H1 (cell line): ENCODE results near the gene ALKBH3. TPM values are rescaled to one million over a fixed set of nuclear protein-coding genes. Genes with fewer than 3 reads are reported as not detected.

ENCODE experiments used
- CTCF ChIA-PET: fragments of 300-600 bp; sonication (Branson Sonifier 250); formaldehyde crosslinking; loops from one replicate; lab custom pipeline; 2021; ENCODE audit not compliant: partially characterized antibody; lab: Charles Lee
- POLR2A ChIA-PET: fragments of 300-600 bp; sonication (Branson Sonifier 250); formaldehyde crosslinking; loops from one replicate; lab custom pipeline; 2021; ENCODE audit warnings: inconsistent platforms; ENCODE audit not compliant: partially characterized antibody; lab: Charles Lee
- DNase-seq, 2 experiments: peaks; one replicate each; pipeline versions ENCODE4 v3.0.0 to v3.0.0-alpha.2; 2010 to 2022; ENCODE audit warnings: low spot score in 2 of 2, low read depth in 1 of 2, mixed read lengths in 1 of 2
- FAIRE-seq: peaks from 2 replicates; lab custom pipeline; 2011; peaks lifted over from hg19 to GRCh38; lab: Jason Lieb, UNC
- H2AFZ ChIP-seq: 2 replicates; pipeline ENCODE4 v1.8.1; 2012; ENCODE audit warnings: low read length, inconsistent platforms
- H2AK5ac ChIP-seq: 2 replicates; pipeline ENCODE4 v1.6.1; 2013; ENCODE audit warnings: low read depth, low read length
- H2BK120ac ChIP-seq: replicated peaks from 2 replicates; pipeline ENCODE3; 2013; ENCODE audit warnings: low read depth, low read length, inconsistent platforms
- H2BK12ac ChIP-seq: 2 replicates; pipeline ENCODE4 v1.6.1; 2013; ENCODE audit warnings: low read depth, low read length
- H2BK15ac ChIP-seq: 2 replicates; pipeline ENCODE4 v1.6.1; 2013; ENCODE audit warnings: low read length
- H2BK20ac ChIP-seq: 2 replicates; pipeline ENCODE4 v1.6.1; 2013; ENCODE audit warnings: low read length
- H2BK5ac ChIP-seq: 2 replicates; pipeline ENCODE4 v1.6.1; 2013; ENCODE audit warnings: low read depth, low read length
- H3K14ac ChIP-seq: 2 replicates; pipeline ENCODE4 v1.6.1; 2013; ENCODE audit warnings: inconsistent platforms; ENCODE audit not compliant: insufficient read length
- H3K18ac ChIP-seq: 2 replicates; pipeline ENCODE4 v1.6.1; 2013; ENCODE audit warnings: low read length; ENCODE audit errors: extremely low read depth
- H3K23ac ChIP-seq: 2 replicates; pipeline ENCODE4 v1.6.1; 2013; ENCODE audit warnings: inconsistent platforms; ENCODE audit not compliant: insufficient read length
- H3K23me2 ChIP-seq: 2 replicates; pipeline ENCODE4 v1.6.1; 2013; ENCODE audit warnings: low read depth, low read length
- H3K27ac ChIP-seq: 2 replicates; pipeline ENCODE4 v1.6.1; 2011; ENCODE audit warnings: low read depth, low read length, inconsistent platforms
- H3K27me3 ChIP-seq, 4 experiments: replicated peaks in 1 of 4; 1 replicate in 1 of 4; 2 replicates in 3 of 4; pipeline versions ENCODE4 v1.6.1 to v1.8.1; 2011 to 2013; ENCODE audit warnings: low read length in 3 of 4, mild to moderate bottlenecking in 3 of 4, inconsistent platforms in 2 of 4, mixed read lengths in 2 of 4, moderate library complexity in 1 of 4; ENCODE audit not compliant: control insufficient read depth in 3 of 4, insufficient read depth in 3 of 4; ENCODE audit errors: extremely low read depth in 1 of 4
- H3K36me3 ChIP-seq, 4 experiments: 2 replicates each; pipeline versions ENCODE4 v1.6.1 to v1.8.1; 2011 to 2013; ENCODE audit warnings: mild to moderate bottlenecking in 4 of 4, low read length in 3 of 4, moderate library complexity in 2 of 4, control low read depth in 1 of 4, inconsistent platforms in 1 of 4; ENCODE audit not compliant: insufficient read depth in 4 of 4, control insufficient read depth in 2 of 4
- H3K4ac ChIP-seq: replicated peaks from 2 replicates; pipeline ENCODE3; 2013; ENCODE audit warnings: low read length, low read depth, mixed read lengths, inconsistent platforms; ENCODE audit not compliant: insufficient read length
- H3K4me1 ChIP-seq, 4 experiments: replicated peaks in 1 of 4; 1 replicate in 1 of 4; 2 replicates in 3 of 4; pipeline versions ENCODE4 v1.6.1 to v1.8.1; 2011 to 2013; ENCODE audit warnings: low read length in 3 of 4, inconsistent platforms in 2 of 4, mixed read lengths in 1 of 4; ENCODE audit not compliant: insufficient read depth in 4 of 4, control insufficient read depth in 3 of 4
- H3K4me2 ChIP-seq, 2 experiments: 2 replicates each; pipeline versions ENCODE4 v1.6.1 to v1.8.1; 2011 to 2013; ENCODE audit warnings: low read depth in 2 of 2, low read length in 2 of 2, control low read depth in 1 of 2, inconsistent platforms in 1 of 2, mild to moderate bottlenecking in 1 of 2; ENCODE audit not compliant: insufficient read depth in 1 of 2
- H3K4me3 ChIP-seq, 4 experiments: fragments of 200-600, 300-600 bp in 1 of 4; sonication (generic), shearing (Covaris generic), sonication (Bioruptor Twin) in 1 of 4; 2 replicates each; pipeline versions ENCODE4 v1.5.1 to v1.8.1; 2011 to 2016; ENCODE audit warnings: low read length in 4 of 4, low read depth in 3 of 4, control low read depth in 2 of 4, inconsistent platforms in 2 of 4, mild to moderate bottlenecking in 2 of 4, mixed read lengths in 1 of 4, moderate library complexity in 1 of 4; ENCODE audit not compliant: insufficient read depth in 2 of 4; ENCODE audit errors: extremely low read depth in 1 of 4
- H3K56ac ChIP-seq: replicated peaks from 2 replicates; pipeline ENCODE3; 2013; ENCODE audit warnings: low read depth, mild to moderate bottlenecking, mixed read lengths, low read length, inconsistent platforms; ENCODE audit not compliant: insufficient read length
- H3K79me1 ChIP-seq: 2 replicates; pipeline ENCODE4 v1.6.1; 2013; ENCODE audit warnings: low read depth, low read length, control low read depth
- H3K79me2 ChIP-seq, 2 experiments: 2 replicates each; pipeline versions ENCODE4 v1.6.1 to v1.8.1; 2012 to 2013; ENCODE audit warnings: low read length in 2 of 2, mild to moderate bottlenecking in 2 of 2, inconsistent platforms in 1 of 2; ENCODE audit not compliant: insufficient read depth in 2 of 2, control insufficient read depth in 1 of 2
- H3K9ac ChIP-seq, 4 experiments: replicated peaks in 1 of 4; 1 replicate in 1 of 4; 2 replicates in 3 of 4; pipeline versions ENCODE4 v1.6.1 to v1.8.1; 2011 to 2013; ENCODE audit warnings: low read depth in 3 of 4, low read length in 3 of 4, control low read depth in 2 of 4, mild to moderate bottlenecking in 2 of 4, moderate library complexity in 2 of 4, inconsistent platforms in 1 of 4; ENCODE audit errors: extremely low read depth in 1 of 4
- H3K9me3 ChIP-seq, 2 experiments: 2 replicates each; pipeline versions ENCODE4 v1.6.1 to v1.8.1; 2012 to 2013; ENCODE audit warnings: mild to moderate bottlenecking in 2 of 2, moderate library complexity in 2 of 2, control low read depth in 1 of 2, inconsistent platforms in 1 of 2, low read depth in 1 of 2, low read length in 1 of 2, mixed read lengths in 1 of 2; ENCODE audit not compliant: insufficient read depth in 2 of 2
- H4K20me1 ChIP-seq, 2 experiments: replicated peaks in 1 of 2; 2 replicates each; pipeline versions ENCODE3 to v1.8.1; 2011 to 2013; ENCODE audit warnings: inconsistent platforms in 2 of 2, low read length in 2 of 2, mild to moderate bottlenecking in 1 of 2; ENCODE audit not compliant: insufficient read depth in 2 of 2, control insufficient read depth in 1 of 2
- H4K5ac ChIP-seq: 2 replicates; pipeline ENCODE4 v1.6.1; 2013; ENCODE audit warnings: low read length, low read depth, mixed read lengths, inconsistent platforms; ENCODE audit not compliant: insufficient read length
- H4K8ac ChIP-seq: 2 replicates; pipeline ENCODE4 v1.8.0; 2013; ENCODE audit warnings: mild to moderate bottlenecking, moderate library complexity, low read length, inconsistent platforms; ENCODE audit not compliant: insufficient read depth; ENCODE audit errors: extremely low read depth
- H4K91ac ChIP-seq: replicated peaks from 2 replicates; pipeline ENCODE3; 2013; ENCODE audit warnings: low read length, mixed read lengths, inconsistent platforms; ENCODE audit not compliant: insufficient read length
- ASH2L ChIP-seq: fragments of 200-600, 300-600 bp; sonication (generic); IDR thresholded peaks from one replicate; pipeline ENCODE4 v1.7.1; 2017; ENCODE audit warnings: low read length
- HDAC2 ChIP-seq, 2 experiments: fragments of 300-600 bp in 1 of 2; sonication (generic) in 1 of 2; IDR thresholded peaks; 2 replicates each; pipeline ENCODE4 v1.6.1; 2011 to 2012; ENCODE audit warnings: low read depth in 2 of 2, low read length in 2 of 2, mild to moderate bottlenecking in 2 of 2, moderate library complexity in 2 of 2, borderline replicate concordance in 1 of 2, inconsistent platforms in 1 of 2
- JUND ChIP-seq: IDR thresholded peaks from 2 replicates; pipeline ENCODE4 v1.6.1; 2011; ENCODE audit warnings: mild to moderate bottlenecking, improper control_type of control experiment, low read length
- NRF1 ChIP-seq: IDR thresholded peaks from 2 replicates; pipeline ENCODE4 v1.6.1; 2011; ENCODE audit warnings: mild to moderate bottlenecking, low read depth, low read length, improper control_type of control experiment
- WGBS, 2 experiments: shearing (Covaris generic) in 1 of 2; methylation state at CpG; one replicate each; pipeline versions ENCODE4 v1.1.6 to v1.1.7; 2013 to 2015; ENCODE audit warnings: low lambda C conversion rate in 2 of 2, mixed read lengths in 2 of 2, inconsistent platforms in 1 of 2, low coverage in 1 of 2, missing lambda C conversion rate in 1 of 2; ENCODE audit not compliant: insufficient replicate concordance in 2 of 2, insufficient coverage in 1 of 2, insufficient read length in 1 of 2; ENCODE audit errors: extremely low coverage in 1 of 2, missing lambda C conversion rate in 1 of 2; 5-methylcytosine and 5-hydroxymethylcytosine counted together
- polyA plus RNA-seq, 7 experiments: library from polyadenylated mRNA; depleted of rRNA in 3 of 7; stranded (reverse) in 5 of 7; unstranded in 2 of 7; fragments of >200 nt in 5 of 7; fragments of 200-250 nt in 2 of 7; gene quantifications; 1 replicate in 5 of 7; 2 replicates in 1 of 7; 4 replicates in 1 of 7; pipeline versions ENCODE4 v1.2.1 to v1.2.3, GENCODE V29; 2011 to 2013; ENCODE audit warnings: missing spikeins in 2 of 7, mixed read lengths in 2 of 7
- total RNA-seq: library from RNA; stranded (reverse); fragmentation: NEBNext Ultra II Directional; extraction: Animal tissue kit (Norgen Biotek cat#: 25700); gene quantifications from 2 replicates; pipeline ENCODE4 v1.2.1, GENCODE V29; 2021

Gene ALKBH3
- total and polyA plus RNA-seq, 2 of the 8 experiments (the other 6 are each of a cell fraction or from before 2014, with no cell fraction given) = 10.5 to 11.4 TPM

DNA sequence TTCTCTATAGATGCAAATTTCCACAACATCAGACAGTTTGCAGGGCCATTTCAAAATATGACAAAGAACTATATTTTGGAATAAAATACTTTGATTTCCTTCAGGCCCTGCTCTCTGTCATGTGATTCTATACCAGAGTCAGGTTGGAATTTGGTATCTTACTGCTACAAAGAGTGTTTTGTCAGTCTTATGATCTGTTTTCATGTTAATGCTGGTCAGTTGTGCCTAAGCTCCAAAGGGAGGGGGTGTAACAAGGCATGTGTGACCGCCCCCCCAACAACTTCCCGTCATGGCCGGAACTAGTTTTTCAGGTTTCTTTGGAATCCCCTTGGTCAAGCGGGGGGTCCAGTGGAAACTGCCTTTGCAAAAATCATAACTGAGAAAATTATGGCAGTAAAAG is 76.9 kb downstream of the ALKBH3 start:
- Histone ChIP-seq H3K23ac (no peak overlapping the region), H3K27ac (no peak overlapping the region), H3K36me3 (no peaks in the 10 kb centered on the region), H4K20me1 (no peaks in the 10 kb centered on the region), H2BK20ac (no peak overlapping the region), H4K5ac (no peak overlapping the region), H4K8ac (0 out of 2 replicates have a peak overlapping the region, but pooled peaks have one; percentile 62), H3K79me1 (no peaks in the 10 kb centered on the region), H3K9me3 (no peaks in the 10 kb centered on the region; a peak in 1 of 4 replicates), H3K79me2 (no peaks in the 10 kb centered on the region), H3K4ac (no peak overlapping the region), H2BK12ac (no peak overlapping the region), H4K91ac (no peak overlapping the region), H3K4me3 (no peak overlapping the region), H2AFZ (no peak overlapping the region), H2BK15ac (no peak overlapping the region), H3K18ac (no peak overlapping the region), H2AK5ac (no peak overlapping the region), H2BK120ac (no peak overlapping the region), H3K4me2 (0 out of 4 replicates have a peak overlapping the region, but pooled peaks of 1 of the 2 experiments have one; percentile 34), H3K27me3 (no peaks in the 10 kb centered on the region), H3K14ac (no peak overlapping the region), H3K4me1 (peaks cover 6 to 31% (median 14%) of the 10 kb centered on the region in 4 experiments), H2BK5ac (no peak overlapping the region), H3K9ac (no peak overlapping the region), H3K56ac (no peak overlapping the region), H3K23me2 (no peaks in the 10 kb centered on the region)
- FAIRE-seq (no peak), DNase-seq (no peak)
- TF ChIP-seq HDAC2 (IDR thresholded peaks at IDR 0.05; ENCODE audit: borderline replicate concordance in 1 of 2, low read depth in 2 of 2, low read length in 2 of 2) = no peak
- no peak for TF ChIP-seq ASH2L
- TF ChIP-seq NRF1 = no peak
- TF ChIP-seq JUND = no peak
- ChIA-PET POLR2A (interaction anchor here (1.2 kb wide), 1 partner anchor 10 kb away, joined by 4 read pairs; no protein-coding TSS in a partner anchor), CTCF (interaction anchor here (0.6 to 13.4 kb wide), 4 partner anchors 13 to 37 kb away, joined by 3 to 140 read pairs (median 6); partner anchors contain the start of gene C11orf96)
- WGBS, 2 experiments = 79% methylated on average over 4 of the region's 4 CpGs; no CpG with 5 or more reads in 1 of the 2 experiments
